ENCODE measurements around the gene CCDC69. TPM values are rescaled to one million over a fixed set of nuclear protein-coding genes. Genes with fewer than 3 reads are reported as not detected.

CCDC69 gene
- total RNA-seq, 2 experiments from 2014 or later: 68.0 to 68.9 TPM

DNA sequence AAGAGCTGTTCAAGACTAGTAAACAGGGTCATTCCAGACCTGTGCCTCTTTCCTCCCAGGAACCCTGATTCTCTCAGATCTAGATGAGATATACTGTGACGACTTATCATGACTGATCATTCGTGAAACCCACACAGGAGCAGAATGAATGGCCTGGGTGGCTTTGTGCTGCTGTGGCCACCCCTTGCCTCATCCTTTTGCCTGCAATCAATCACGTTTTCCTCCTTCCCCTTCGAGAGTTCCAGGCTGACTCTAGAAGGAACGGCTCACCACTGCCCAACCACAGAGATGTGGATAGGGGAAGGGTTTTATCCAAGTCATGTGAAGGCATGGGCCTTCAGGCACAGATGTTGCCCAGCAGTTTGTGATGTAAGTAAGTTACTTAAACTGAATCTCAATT, 72.1 kb downstream of the CCDC69 start:
- no peaks in the 10 kb centered on the region for H3K9me3 Mint-ChIP-seq
- peak overlapping the region; percentile 22 for H3K4me3 ChIP-seq (ENCODE audit: low read length)
- H3K36me3 Mint-ChIP-seq (ENCODE audit: low read depth): peaks cover 54% of the 10 kb centered on the region
- H3K27ac ChIP-seq (ENCODE audit: low read depth in 1 of 2, low read length in 2 of 2): peak overlapping the region; percentile 89 to 91
- ChIA-PET POLR2A (interaction anchor here (0.7 to 3.7 kb wide), 2 partner anchors 11 to 21 kb away, joined by 3 to 41 read pairs; no protein-coding TSS in a partner anchor), CTCF (interaction anchor here (1.2 to 4.5 kb wide), 3 partner anchors 19 to 26 kb away, joined by 3 to 34 read pairs (median 12); no protein-coding TSS in a partner anchor)
- peak overlapping the region; percentile 91 for H3K27ac Mint-ChIP-seq
- intact Hi-C loops (cut with DNase I, micrococcal nuclease): no loop called here
- H3K27me3 ChIP-seq (ENCODE audit: control insufficient read depth in 1 of 2, insufficient read depth in 2 of 2, low read length in 2 of 2): no peaks in the 10 kb centered on the region
- TF ChIP-seq, protein P1, sequence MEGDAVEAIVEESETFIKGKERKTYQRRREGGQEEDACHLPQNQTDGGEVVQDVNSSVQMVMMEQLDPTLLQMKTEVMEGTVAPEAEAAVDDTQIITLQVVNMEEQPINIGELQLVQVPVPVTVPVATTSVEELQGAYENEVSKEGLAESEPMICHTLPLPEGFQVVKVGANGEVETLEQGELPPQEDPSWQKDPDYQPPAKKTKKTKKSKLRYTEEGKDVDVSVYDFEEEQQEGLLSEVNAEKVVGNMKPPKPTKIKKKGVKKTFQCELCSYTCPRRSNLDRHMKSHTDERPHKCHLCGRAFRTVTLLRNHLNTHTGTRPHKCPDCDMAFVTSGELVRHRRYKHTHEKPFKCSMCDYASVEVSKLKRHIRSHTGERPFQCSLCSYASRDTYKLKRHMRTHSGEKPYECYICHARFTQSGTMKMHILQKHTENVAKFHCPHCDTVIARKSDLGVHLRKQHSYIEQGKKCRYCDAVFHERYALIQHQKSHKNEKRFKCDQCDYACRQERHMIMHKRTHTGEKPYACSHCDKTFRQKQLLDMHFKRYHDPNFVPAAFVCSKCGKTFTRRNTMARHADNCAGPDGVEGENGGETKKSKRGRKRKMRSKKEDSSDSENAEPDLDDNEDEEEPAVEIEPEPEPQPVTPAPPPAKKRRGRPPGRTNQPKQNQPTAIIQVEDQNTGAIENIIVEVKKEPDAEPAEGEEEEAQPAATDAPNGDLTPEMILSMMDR (IDR thresholded peaks at IDR 0.05): no peak
- DNase-seq: peak in 3 of 14 experiments; percentile 30 to 62 (median 55)
- ATAC-seq (ENCODE audit: poor library complexity): no peak
- H3K4me3 Mint-ChIP-seq: peak overlapping the region; percentile 58
- H3K9me3 ChIP-seq (ENCODE audit: control insufficient read depth in 1 of 2, insufficient read depth in 1 of 2, low read length in 2 of 2): no peaks in the 10 kb centered on the region
- peaks cover 98% of the 10 kb centered on the region for H3K4me1 Mint-ChIP-seq (ENCODE audit: low read depth)
- H3K36me3 ChIP-seq (ENCODE audit: insufficient read depth, low read length): peaks cover 24% of the 10 kb centered on the region
- peaks cover 96% of the 10 kb centered on the region for H3K4me1 ChIP-seq (ENCODE audit: insufficient read depth, low read length)
- H3K27me3 Mint-ChIP-seq: no peaks in the 10 kb centered on the region

DNA sequence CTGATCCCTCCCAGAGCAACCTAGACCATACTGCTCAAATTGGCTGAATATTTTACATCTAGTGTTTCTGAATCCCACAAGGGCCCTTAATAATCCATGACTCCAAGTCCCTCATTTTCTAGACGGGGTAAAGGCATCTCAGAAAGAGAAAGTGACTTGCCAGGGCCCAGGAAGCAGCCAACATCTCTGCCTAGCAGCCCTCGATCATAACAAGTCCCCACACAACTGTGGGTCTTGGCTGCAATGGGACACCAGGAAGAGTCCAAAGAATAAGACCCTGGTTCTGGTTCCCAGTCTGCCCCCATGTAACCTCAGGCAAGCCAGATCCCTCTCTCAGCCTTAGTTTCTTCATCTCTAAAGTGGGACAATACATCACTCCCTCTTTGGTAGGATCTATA, 72.6 kb downstream of the CCDC69 start:
- Mint-ChIP-seq H3K4me3 (peak overlapping the region; percentile 58), H3K36me3 (ENCODE audit: low read depth) (peaks cover 57% of the 10 kb centered on the region), H3K9me3 (no peaks in the 10 kb centered on the region), H3K4me1 (ENCODE audit: low read depth) (peaks cover 98% of the 10 kb centered on the region), H3K27ac (peak overlapping the region; percentile 91), H3K27me3 (no peaks in the 10 kb centered on the region)
- DNase-seq (peak in 4 of 14 experiments; percentile 33 to 56 (median 41)), ATAC-seq (ENCODE audit: poor library complexity) (no peak)
- Histone ChIP-seq H3K36me3 (ENCODE audit: insufficient read depth, low read length) (peaks cover 30% of the 10 kb centered on the region), H3K27me3 (ENCODE audit: control insufficient read depth in 1 of 2, insufficient read depth in 2 of 2, low read length in 2 of 2) (no peaks in the 10 kb centered on the region), H3K4me3 (ENCODE audit: low read length) (peak overlapping the region; percentile 22), H3K9me3 (ENCODE audit: control insufficient read depth in 1 of 2, insufficient read depth in 1 of 2, low read length in 2 of 2) (no peaks in the 10 kb centered on the region), H3K27ac (ENCODE audit: low read depth in 1 of 2, low read length in 2 of 2) (peak overlapping the region; percentile 89 to 91), H3K4me1 (ENCODE audit: insufficient read depth, low read length) (peaks cover 100% of the 10 kb centered on the region)
- ChIA-PET POLR2A (interaction anchor here (0.7 to 3.7 kb wide), 10 partner anchors 10 to 304 kb away, joined by 3 to 41 read pairs (median 8); partner anchors contain the start of gene CCDC69), CTCF (interaction anchor here (1.1 to 4.5 kb wide), 4 partner anchors 9 to 25 kb away, joined by 3 to 34 read pairs (median 12); no protein-coding TSS in a partner anchor)
- intact Hi-C loops (cut with DNase I, micrococcal nuclease): no loop called here
- TF ChIP-seq, protein P1 (IDR thresholded peaks at IDR 0.05): no peak

GRCh38 chr5:151150471-151151262, 73.2 kb downstream of the CCDC69 start:
- no peaks in the 10 kb centered on the region for H3K27me3 ChIP-seq (ENCODE audit: control insufficient read depth in 1 of 2, insufficient read depth in 2 of 2, low read length in 2 of 2)
- Mint-ChIP-seq H3K36me3 (ENCODE audit: low read depth) (peaks cover 59% of the 10 kb centered on the region), H3K27me3 (no peaks in the 10 kb centered on the region), H3K27ac (peak overlapping the region; percentile 91), H3K4me1 (ENCODE audit: low read depth) (peaks cover 98% of the 10 kb centered on the region), H3K4me3 (peak overlapping the region; percentile 58), H3K9me3 (no peaks in the 10 kb centered on the region)
- ChIA-PET CTCF (interaction anchor here (0.9 to 4.5 kb wide), 8 partner anchors 9 to 88 kb away, joined by 3 to 34 read pairs (median 4); no protein-coding TSS in a partner anchor), POLR2A (interaction anchor here (0.8 to 3.7 kb wide), 18 partner anchors 10 to 304 kb away, joined by 3 to 41 read pairs (median 6); partner anchors contain the start of genes CCDC69 and TNIP1)
- ATAC-seq (ENCODE audit: poor library complexity) (peak; percentile 83), DNase-seq (peak; percentile 53 to 88 (median 75))
- TF ChIP-seq, protein P1 (IDR thresholded peaks at IDR 0.05): no peak
- intact Hi-C loops (cut with DNase I, micrococcal nuclease): loop anchor here in 1 of 2 experiments (1.0 kb wide), 1 partner anchor 15 kb away; no protein-coding TSS in a partner anchor
- peaks cover 100% of the 10 kb centered on the region for H3K4me1 ChIP-seq (ENCODE audit: insufficient read depth, low read length)
- H3K9me3 ChIP-seq (ENCODE audit: control insufficient read depth in 1 of 2, insufficient read depth in 1 of 2, low read length in 2 of 2): no peaks in the 10 kb centered on the region
- H3K36me3 ChIP-seq (ENCODE audit: insufficient read depth, low read length): peaks cover 36% of the 10 kb centered on the region
- H3K4me3 ChIP-seq (ENCODE audit: low read length): peak overlapping the region; percentile 22
- H3K27ac ChIP-seq (ENCODE audit: low read depth in 1 of 2, low read length in 2 of 2): peak overlapping the region; percentile 89 to 91

All from CD4-positive, alpha-beta T cell (primary cell).